ENCODE data around the gene DCAF8. TPM values are rescaled to one million over a fixed set of nuclear protein-coding genes. Genes with fewer than 3 reads are reported as not detected.

The DCAF8 gene
- total and polyA plus RNA-seq, 2 donors (not counting 3 experiments of a cell fraction or from before 2014, with no cell fraction given): 85.5 to 106 TPM

DNA sequence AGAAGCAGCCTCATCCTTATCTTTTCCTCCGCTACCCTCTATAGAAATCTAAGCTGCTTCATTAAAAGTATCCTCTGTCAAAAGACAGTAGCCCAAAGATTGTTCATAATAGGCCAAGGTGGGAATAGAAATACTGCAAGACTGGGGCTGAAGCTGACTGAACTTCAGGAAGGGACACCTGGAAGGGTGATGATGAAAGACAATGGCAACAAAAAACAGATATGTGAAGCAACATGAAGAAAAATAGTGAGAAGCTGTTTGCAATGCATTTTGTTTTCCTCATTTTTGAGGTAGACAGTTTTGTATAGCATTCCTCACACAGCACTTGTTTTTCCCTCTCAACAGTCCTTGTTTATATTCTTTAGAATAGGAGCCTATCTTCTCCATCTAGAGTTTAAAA, 16.9 kb downstream of the DCAF8 start:
- Histone ChIP-seq H3K9ac (replicated peaks; ENCODE audit: extremely low read depth, insufficient read depth, low read length) (no peak overlapping the region), H3K36me3 (ENCODE audit: control insufficient read depth in 2 of 2, extremely low read depth in 1 of 2, insufficient read depth in 2 of 2, low read length in 2 of 2) (no peaks in the 10 kb centered on the region), H3K9me1 (replicated peaks; ENCODE audit: control insufficient read depth, extremely low read depth, insufficient read depth, low read length) (no peaks in the 10 kb centered on the region), H3K4me1 (ENCODE audit: control insufficient read depth, extremely low read depth, insufficient read depth, low read length) (peaks cover 5% of the 10 kb centered on the region), H3K4me2 (ENCODE audit: insufficient read depth, low read length) (no peak overlapping the region), H3K27ac (ENCODE audit: insufficient read depth, low read depth, low read length) (no peak overlapping the region), H3K9me3 (replicated peaks; ENCODE audit: control insufficient read depth, insufficient read depth, low read length) (no peaks in the 10 kb centered on the region), H3K27me3 (ENCODE audit: control insufficient read depth in 2 of 2, insufficient read depth in 2 of 2, low read length in 2 of 2) (no peaks in the 10 kb centered on the region), H4K20me1 (replicated peaks; ENCODE audit: control insufficient read depth, extremely low read depth, insufficient read depth, low read length) (no peaks in the 10 kb centered on the region), H2AFZ (ENCODE audit: low read depth, low read length) (no peak overlapping the region), H3K79me2 (ENCODE audit: control insufficient read depth, insufficient read depth, low read length) (peaks cover 36% of the 10 kb centered on the region), H3K4me3 (replicated peaks in 1 of 3; ENCODE audit: insufficient read depth in 1 of 3, low read depth in 1 of 3, low read length in 3 of 3) (no peak overlapping the region)
- TF ChIP-seq POLR2AphosphoS5 (IDR thresholded peaks at IDR 0.05; ENCODE audit: insufficient read depth, low read depth, low read length) (no peak), EZH2 (IDR thresholded peaks at IDR 0.05; ENCODE audit: borderline replicate concordance, low read depth, low read length, severe bottlenecking) (no peak), GATA2 (IDR thresholded peaks at IDR 0.05; ENCODE audit: insufficient read depth, insufficient read length, low read depth, low read length) (no peak), POLR2A (IDR thresholded peaks at IDR 0.05; ENCODE audit: low read depth, low read length) (no peak), MYC (IDR thresholded peaks at IDR 0.05; ENCODE audit: low read depth, low read length) (no peak), CTCF (IDR thresholded peaks at IDR 0.05; ENCODE audit: extremely low read depth in 1 of 2, insufficient read depth in 1 of 2, low read depth in 1 of 2, low read length in 2 of 2) (no peak), FOS (IDR thresholded peaks at IDR 0.05; ENCODE audit: borderline replicate concordance, insufficient read depth, low read length) (no peak), MAX (IDR thresholded peaks at IDR 0.05; ENCODE audit: insufficient read depth, insufficient read length) (no peak), JUN (IDR thresholded peaks at IDR 0.05; ENCODE audit: borderline replicate concordance, insufficient read depth, insufficient read length, low read depth) (no peak)
- FAIRE-seq: no peak
- DNase-seq (ENCODE audit: low read depth, low spot score): no peak
- BruUV-seq (replicated peaks): no TSS peak
- POLR2A ChIA-PET: no interaction called here
- CTCF ChIA-PET: interaction anchor here (0.8 to 7.5 kb wide), 6 partner anchors 16 to 160 kb away, joined by 3 to 61 read pairs (median 6); no protein-coding TSS in a partner anchor
- dilution Hi-C loops (cut with MboI; ENCODE audit: extremely low pct_ligation_motif_present, low sequenced_read_pairs) (no loop called here), intact Hi-C loops (cut with micrococcal nuclease) (no loop called here)

All from endothelial cell of umbilical vein (primary cell).